Adrenal gland (tissue), 5 donors: Measurements from ENCODE around the gene ELAPOR1.

Source experiments
- CTCF ChIP-seq, 6 experiments: fragments of 450-650 bp in 4 of 6; fragments of 200-600 bp in 2 of 6; sonication (generic) in 1 of 6; IDR thresholded peaks; 1 replicate in 5 of 6; 2 replicates in 1 of 6; pipeline versions ENCODE4 v1.5.1 to v1.8.0; 2016 to 2021; ENCODE audit warnings: antibody characterized with exemption in 6 of 6, mild to moderate bottlenecking in 2 of 6, moderate library complexity in 1 of 6
- POLR2A ChIP-seq, 2 donors: fragments of 450-650 bp; IDR thresholded peaks; one replicate each; pipeline ENCODE4 v1.6.1; 2017; ENCODE audit warnings: antibody characterized with exemption in 2 of 2, mild to moderate bottlenecking in 2 of 2, moderate library complexity in 1 of 2
- donor health status: DM: no; HTN: no; CAD: no.

GRCh38 chr1:109137958-109138357, 24.0 kb downstream of the ELAPOR1 start:
- no peak for TF ChIP-seq CTCF (IDR thresholded peaks at IDR 0.05)
- TF ChIP-seq POLR2A (IDR thresholded peaks at IDR 0.05), result no peak
